Midbrain (tissue), 1 donor: ENCODE results near the gene ZIC2.
"Not testable (repeated sequence)": the region's sequence is repeated elsewhere in the genome, so short reads cannot be mapped to it uniquely, and the experiment has no call there.

Source experiments
- DNase-seq: peaks from one replicate; lab custom pipeline; 2025; lab: John Stamatoyannopoulos, UW

ZIC2 gene

DNA sequence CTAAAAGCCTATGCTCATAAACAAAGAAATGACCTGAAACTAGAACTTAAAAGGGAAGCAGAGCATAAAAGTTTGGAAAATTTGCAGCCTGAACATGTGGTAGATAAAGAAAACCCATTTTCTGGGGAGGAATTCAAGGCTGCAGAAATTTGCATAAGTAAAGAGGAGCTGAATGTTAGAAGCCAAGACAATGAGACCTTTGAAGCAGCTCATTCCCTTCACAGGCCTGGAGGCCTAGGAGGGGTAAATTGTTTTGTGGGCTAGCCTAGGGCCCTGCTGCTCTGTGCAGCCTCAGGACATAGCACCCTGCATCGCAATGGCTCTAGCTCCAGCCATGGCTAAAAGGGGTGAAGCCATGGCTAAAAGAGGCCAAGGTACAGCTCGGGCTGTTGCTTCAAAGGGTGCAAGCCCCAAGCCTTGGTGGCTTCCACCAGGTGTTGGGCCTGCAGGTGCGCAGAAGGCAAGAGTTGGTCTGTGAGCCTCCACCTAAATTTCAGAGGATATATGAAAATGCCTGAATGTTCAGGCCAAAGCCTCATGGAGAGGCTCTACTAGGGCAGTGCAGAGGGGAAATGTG, 38.3 kb downstream of the ZIC2 start:
- DNase-seq = no peak

GRCh38 chr13:100022798-100023197, 41.2 kb downstream of the ZIC2 start:
- DNase-seq = no peak

- no peak for DNase-seq
These were observed 42.4 kb downstream of the ZIC2 start for GRCh38 chr13:100024023-100024422.

GRCh38 chr13:100029933-100030332, 48.3 kb downstream of the ZIC2 start:
- DNase-seq = no peak

GRCh38 chr13:100032642-100033041, 51.1 kb downstream of the ZIC2 start:
- not testable (repeated sequence) for DNase-seq

DNA sequence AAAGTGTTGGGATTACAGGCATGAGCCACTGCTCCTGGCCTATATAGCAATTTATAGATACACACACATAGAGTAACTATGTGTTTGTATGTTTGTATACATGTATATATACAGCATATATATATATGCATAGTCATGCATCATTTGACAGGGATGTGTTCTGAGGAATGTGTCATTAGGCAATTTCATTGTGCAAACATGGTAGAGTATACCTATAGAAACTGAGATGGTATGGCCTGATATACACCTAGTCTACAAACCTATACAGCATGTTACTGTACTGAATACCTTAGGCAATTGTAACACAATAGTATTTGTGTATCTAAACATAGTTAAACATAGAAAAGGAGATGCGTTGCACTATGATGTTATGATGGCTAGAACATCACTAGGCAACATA, 54.4 kb downstream of the ZIC2 start:
- no peak for DNase-seq
